HEK293 (cell line): ENCODE results near the gene DPF3.

Source experiments
- CTCF ChIA-PET: fragments of 350-600 bp; formaldehyde crosslinking; extraction: SDS; loops from one replicate; lab custom pipeline; 2021; ENCODE audit warnings: antibody characterized with exemption; lab: Yijun Ruan, JAX
- POLR2A ChIA-PET: fragments of 300-600 bp; formaldehyde crosslinking; extraction: SDS; loops from one replicate; lab custom pipeline; 2020; ENCODE audit warnings: antibody characterized with exemption, inconsistent platforms; lab: Yijun Ruan, JAX
- H3K27ac ChIP-seq: fragments of 200-500 bp; sonication (Bioruptor generic); 2 replicates; pipeline ENCODE4 v1.5.1; 2014; ENCODE audit warnings: low read depth, low read length, control low read depth, inconsistent platforms; ENCODE audit errors: extremely low read depth
- H3K36me3 ChIP-seq, 2 experiments: fragments of 200-500 bp in 1 of 2; sonication (Bioruptor generic) in 1 of 2; 1 replicate in 1 of 2; 2 replicates in 1 of 2; pipeline ENCODE4 v1.5.1; 2014 to 2017; ENCODE audit warnings: inconsistent platforms in 2 of 2, low read length in 2 of 2; ENCODE audit not compliant: control insufficient read depth in 2 of 2, insufficient read depth in 1 of 2
- H3K4me1 ChIP-seq: fragments of 200-500 bp; sonication (Bioruptor generic); 2 replicates; pipeline ENCODE4 v1.5.1; 2014; ENCODE audit warnings: mild to moderate bottlenecking, low read length, inconsistent platforms; ENCODE audit not compliant: control insufficient read depth, insufficient read depth
- H3K4me3 ChIP-seq: 2 replicates; pipeline ENCODE4 v1.5.1; 2011; ENCODE audit warnings: low read depth, mild to moderate bottlenecking, control low read depth, low read length, moderate library complexity
- H3K9me3 ChIP-seq: fragments of 200-500 bp; sonication (Bioruptor generic); 2 replicates; pipeline ENCODE4 v1.5.1; 2014; ENCODE audit warnings: low read depth, low read length, inconsistent platforms; ENCODE audit not compliant: control insufficient read depth, insufficient read depth
- AEBP2 ChIP-seq: fragments of 450-650 bp; formaldehyde crosslinking; IDR thresholded peaks from 2 replicates; pipeline ENCODE4 v1.5.1; 2016; ENCODE audit warnings: missing biosample characterization, missing genetic modification characterization, borderline replicate concordance
- ATF2 ChIP-seq: fragments of 450-650 bp; formaldehyde crosslinking; IDR thresholded peaks from 2 replicates; pipeline ENCODE4 v1.5.1; 2016; ENCODE audit warnings: missing biosample characterization, missing genetic modification characterization, low read depth
- BCL6B ChIP-seq: fragments of 450-650 bp; formaldehyde crosslinking; IDR thresholded peaks from 2 replicates; pipeline ENCODE4 v1.5.1; 2017; ENCODE audit warnings: missing biosample characterization, missing genetic modification characterization
- EGR2 ChIP-seq: fragments of 450-650 bp; formaldehyde crosslinking; IDR thresholded peaks from 2 replicates; pipeline ENCODE4 v1.5.1; 2016; ENCODE audit warnings: low read depth, missing biosample characterization, missing genetic modification characterization
- MEIS1 ChIP-seq: sonication (generic); formaldehyde crosslinking; IDR thresholded peaks from 2 replicates; pipeline ENCODE4 v1.8.1; 2022; ENCODE audit warnings: missing genetic modification reagents, mild to moderate bottlenecking, borderline replicate concordance
- MYNN ChIP-seq: fragments of 450-650 bp; formaldehyde crosslinking; IDR thresholded peaks from 2 replicates; pipeline ENCODE4 v1.5.1; 2016; ENCODE audit warnings: missing biosample characterization, missing genetic modification characterization, borderline replicate concordance
- SCRT2 ChIP-seq: fragments of 450-650 bp; formaldehyde crosslinking; IDR thresholded peaks from 2 replicates; pipeline ENCODE4 v1.5.1; 2016; ENCODE audit warnings: missing biosample characterization, missing genetic modification characterization
- SETDB1 ChIP-seq: IDR thresholded peaks from one replicate; pipeline ENCODE4 v1.6.1; 2017; ENCODE audit warnings: mild to moderate bottlenecking, low read length, moderate library complexity, mixed read lengths; ENCODE audit not compliant: insufficient read length
- SP7 ChIP-seq: fragments of 450-650 bp; formaldehyde crosslinking; IDR thresholded peaks from 2 replicates; pipeline ENCODE4 v1.5.1; 2016; ENCODE audit warnings: missing biosample characterization, missing genetic modification characterization
- ZBTB1 ChIP-seq: fragments of 450-650 bp; formaldehyde crosslinking; IDR thresholded peaks from 2 replicates; pipeline ENCODE4 v1.5.1; 2016; ENCODE audit warnings: missing biosample characterization, missing genetic modification characterization
- ZEB2 ChIP-seq: fragments of 450-650 bp; formaldehyde crosslinking; IDR thresholded peaks from 2 replicates; pipeline ENCODE4 v1.5.1; 2016; ENCODE audit warnings: missing biosample characterization, missing genetic modification characterization
- ZNF112 ChIP-seq: fragments of 450-650 bp; formaldehyde crosslinking; IDR thresholded peaks from 2 replicates; pipeline ENCODE4 v1.5.0; 2017; ENCODE audit warnings: missing biosample characterization, missing genetic modification characterization
- ZNF175 ChIP-seq: fragments of 450-650 bp; formaldehyde crosslinking; IDR thresholded peaks from 2 replicates; pipeline ENCODE4 v1.5.1; 2016; ENCODE audit warnings: missing biosample characterization, missing genetic modification characterization
- ZNF18 ChIP-seq: fragments of 450-650 bp; formaldehyde crosslinking; IDR thresholded peaks from 2 replicates; pipeline ENCODE4 v1.5.1; 2016; ENCODE audit warnings: missing biosample characterization, missing genetic modification characterization
- ZNF184 ChIP-seq: fragments of 450-650 bp; IDR thresholded peaks from 2 replicates; pipeline ENCODE4 v1.5.1; 2018; ENCODE audit warnings: missing biosample characterization, mild to moderate bottlenecking, missing genetic modification characterization
- ZNF19 ChIP-seq: fragments of 450-650 bp; formaldehyde crosslinking; IDR thresholded peaks from 2 replicates; pipeline ENCODE4; 2016; ENCODE audit warnings: missing biosample characterization, missing genetic modification characterization, low read depth
- ZNF2 ChIP-seq: fragments of 450-650 bp; formaldehyde crosslinking; IDR thresholded peaks from 2 replicates; pipeline ENCODE4 v1.5.1; 2016; ENCODE audit warnings: missing biosample characterization, missing genetic modification characterization
- ZNF510 ChIP-seq: fragments of 450-650 bp; formaldehyde crosslinking; IDR thresholded peaks from 2 replicates; pipeline ENCODE4 v1.5.1; 2018; ENCODE audit warnings: mild to moderate bottlenecking, missing genetic modification characterization, missing biosample characterization; ENCODE audit not compliant: insufficient replicate concordance
- ZNF521 ChIP-seq: fragments of 450-650 bp; formaldehyde crosslinking; IDR thresholded peaks from 2 replicates; pipeline ENCODE4 v1.5.1; 2017; ENCODE audit warnings: missing biosample characterization, mild to moderate bottlenecking, missing genetic modification characterization
- ZNF555 ChIP-seq: fragments of 450-650 bp; formaldehyde crosslinking; conservative IDR thresholded peaks from 2 replicates; pipeline ENCODE4 v1.5.1; 2017; ENCODE audit warnings: missing biosample characterization, mild to moderate bottlenecking, missing genetic modification characterization, inconsistent platforms
- ZNF596 ChIP-seq: fragments of 450-650 bp; IDR thresholded peaks from 2 replicates; pipeline ENCODE4 v1.5.0; 2018; ENCODE audit warnings: missing biosample characterization, mild to moderate bottlenecking, missing genetic modification characterization, moderate library complexity
- ZNF600 ChIP-seq: fragments of 450-650 bp; formaldehyde crosslinking; IDR thresholded peaks from 2 replicates; pipeline ENCODE4 v1.5.1; 2016; ENCODE audit warnings: missing biosample characterization, missing genetic modification characterization
- ZNF610 ChIP-seq: fragments of 450-650 bp; formaldehyde crosslinking; IDR thresholded peaks from 2 replicates; pipeline ENCODE4 v1.5.1; 2016; ENCODE audit warnings: missing biosample characterization, missing genetic modification characterization, borderline replicate concordance
- ZNF623 ChIP-seq: fragments of 450-650 bp; formaldehyde crosslinking; IDR thresholded peaks from 2 replicates; pipeline ENCODE4 v1.5.1; 2016; ENCODE audit warnings: missing biosample characterization, missing genetic modification characterization
- ZNF658 ChIP-seq: fragments of 450-650 bp; formaldehyde crosslinking; IDR thresholded peaks from 2 replicates; pipeline ENCODE4; 2016; ENCODE audit warnings: missing biosample characterization, missing genetic modification characterization
- ZNF701 ChIP-seq: fragments of 450-650 bp; formaldehyde crosslinking; IDR thresholded peaks from 2 replicates; pipeline ENCODE4 v1.5.1; 2016; ENCODE audit warnings: missing biosample characterization, missing genetic modification characterization
- ZSCAN16 ChIP-seq: fragments of 450-650 bp; formaldehyde crosslinking; IDR thresholded peaks from 2 replicates; pipeline ENCODE4 v1.5.1; 2016; ENCODE audit warnings: missing biosample characterization, missing genetic modification characterization
- ZSCAN23 ChIP-seq: fragments of 450-650 bp; formaldehyde crosslinking; IDR thresholded peaks from 2 replicates; pipeline ENCODE4 v1.5.1; 2016; ENCODE audit warnings: missing biosample characterization, missing genetic modification characterization
- ZXDB ChIP-seq: fragments of 450-650 bp; formaldehyde crosslinking; IDR thresholded peaks from 2 replicates; pipeline ENCODE4 v1.5.1; 2016; ENCODE audit warnings: missing biosample characterization, missing genetic modification characterization

Gene DPF3

GRCh38 chr14:72643317-72643801 is 250.5 kb downstream of the DPF3 start (continued):
- no peak for TF ChIP-seq SP7

- no peaks in the 10 kb centered on the region for H3K4me1 ChIP-seq
- no peaks in the 10 kb centered on the region for H3K36me3 ChIP-seq
- no peak overlapping the region for H3K4me3 ChIP-seq
- CTCF ChIA-PET: no interaction called here
- POLR2A ChIA-PET: no interaction called here
- H3K27ac ChIP-seq: no peak overlapping the region
- TF ChIP-seq ZSCAN16 (tag by site-specific recombination): no peak
- no peak for TF ChIP-seq ZNF658 (tag by site-specific recombination)
- no peak for TF ChIP-seq ZNF555 (tag by site-specific recombination)
- no peak for TF ChIP-seq ZNF521 (tag by site-specific recombination)
- no peak for TF ChIP-seq ZNF596 (tag by site-specific recombination)
- TF ChIP-seq ZNF623: no peak
- TF ChIP-seq EGR2 (tag by site-specific recombination): no peak
- no peak for TF ChIP-seq ZEB2
- no peak for TF ChIP-seq MYNN (tag by site-specific recombination)
- TF ChIP-seq ZNF112 (tag by site-specific recombination): no peak
- no peak for TF ChIP-seq ZNF2
- TF ChIP-seq ZNF18 (tag by site-specific recombination): no peak
- TF ChIP-seq, all 188 proteins: peak for 0
- H3K9me3 ChIP-seq: no peaks in the 10 kb centered on the region
Measured at GRCh38 chr14:72640911-72641485, 252.9 kb downstream of the DPF3 start.

GRCh38 chr14:72638021-72638420 is 255.9 kb downstream of the DPF3 start:
- no peaks in the 10 kb centered on the region for H3K9me3 ChIP-seq
- CTCF ChIA-PET: no interaction called here
- TF ChIP-seq ZSCAN23 (tag by site-specific recombination): no peak
- no peak for TF ChIP-seq ZNF521 (tag by site-specific recombination)
- no peak for TF ChIP-seq ZNF610 (tag by site-specific recombination)
- no peak for TF ChIP-seq SETDB1
- no peak for TF ChIP-seq ZNF701 (tag by site-specific recombination)
- no peak for TF ChIP-seq ZNF600 (tag by site-specific recombination)
- no peak for TF ChIP-seq ZNF19
- no peak for TF ChIP-seq BCL6B (tag by site-specific recombination)
- TF ChIP-seq ZNF184: no peak
- no peak for TF ChIP-seq AEBP2 (tag by site-specific recombination)
- TF ChIP-seq ZXDB: no peak
- no peak for TF ChIP-seq SCRT2 (tag by site-specific recombination)
- no peak for TF ChIP-seq ZBTB1 (tag by site-specific recombination)
- TF ChIP-seq ZNF510 (tag by site-specific recombination): no peak
- TF ChIP-seq ZNF175 (tag by site-specific recombination): no peak
- TF ChIP-seq ZNF623: no peak
- TF ChIP-seq ATF2 (tag by site-specific recombination): no peak
- TF ChIP-seq ZSCAN16 (tag by site-specific recombination): no peak
- no peak for TF ChIP-seq MEIS1 (CRISPR knock-in tag)
- TF ChIP-seq, all 188 proteins: peak for 0
- Histone ChIP-seq H3K27ac (no peak overlapping the region), H3K36me3 (no peaks in the 10 kb centered on the region), H3K4me1 (no peaks in the 10 kb centered on the region), H3K4me3 (no peak overlapping the region)
- POLR2A ChIA-PET: no interaction called here
